ENCODE measurements around the gene PPP2R2C. TPM values are rescaled to one million over a fixed set of nuclear protein-coding genes. Genes with fewer than 3 reads are reported as not detected.

PPP2R2C gene
- total and polyA plus RNA-seq, 9 of the 15 experiments (the other 6 are each of a cell fraction or from before 2014, with no cell fraction given): 0.04 to 0.06 TPM; not detected in 7

GRCh38 chr4:6441202-6441582 lies 31.2 kb downstream of the PPP2R2C start:
- Histone ChIP-seq H3K4me3 (no peak overlapping the region), H3K36me3 (ENCODE audit: control insufficient read depth, insufficient read depth, low read length) (no peaks in the 10 kb centered on the region), H3K9me3 (replicated peaks; ENCODE audit: control insufficient read depth, insufficient read depth, low read depth, low read length) (no peaks in the 10 kb centered on the region), H3K9me1 (ENCODE audit: control insufficient read depth, insufficient read depth, low read length) (no peaks in the 10 kb centered on the region), H3K9ac (ENCODE audit: insufficient read depth in 1 of 2, low read depth in 2 of 2, low read length in 2 of 2) (no peak overlapping the region; a peak in 1 of 4 replicates), H3K4me2 (ENCODE audit: insufficient read depth, low read length) (no peak overlapping the region), H2AFZ (ENCODE audit: low read depth, low read length) (no peak overlapping the region), H3K4me1 (replicated peaks in 1 of 2; ENCODE audit: control insufficient read depth in 2 of 2, insufficient read depth in 2 of 2, low read length in 2 of 2) (no peaks in the 10 kb centered on the region), H3K27ac (ENCODE audit: extremely low read depth, low read depth, low read length) (no peak overlapping the region), H3K27me3 (ENCODE audit: control insufficient read depth in 2 of 2, insufficient read depth in 2 of 2, low read length in 2 of 2) (peaks cover 4 to 32% of the 10 kb centered on the region in 2 experiments; a peak in 4 of 5 replicates), H4K20me1 (replicated peaks; ENCODE audit: control insufficient read depth, insufficient read depth, low read length) (no peaks in the 10 kb centered on the region; the same call in 1 of the 2 replicates), H3K79me2 (ENCODE audit: control insufficient read depth, insufficient read depth, low read length) (no peaks in the 10 kb centered on the region)
- ChIA-PET POLR2A (interaction anchor here (1.4 kb wide), 1 partner anchor 15 kb away, joined by 4 read pairs; no protein-coding TSS in a partner anchor), CTCF (ENCODE audit: low intra/inter-chr PET ratio) (no interaction called here)
- no TSS peak for BruUV-seq (replicated peaks)
- no peak; the same call in 2 of the 3 replicates for ATAC-seq
- no peak for DNase-seq (ENCODE audit: extremely low read depth in 1 of 4, low spot score in 3 of 4)
- no peak for FAIRE-seq
- in situ Hi-C loops (cut with MboI): no loop called here
- WGBS (ENCODE audit: insufficient coverage, low coverage, missing lambda C conversion rate): 0% methylated on average over 6 of the region's 6 CpGs
- TF ChIP-seq ATF1 (CRISPR knock-in tag; IDR thresholded peaks at IDR 0.05): no peak
- no peak for TF ChIP-seq ATF1 (tag; IDR thresholded peaks at IDR 0.05)
- TF ChIP-seq NCOA2 (IDR thresholded peaks at IDR 0.05; ENCODE audit: partially characterized antibody in 2 of 2): no peak
- no peak for TF ChIP-seq ZNF175 (CRISPR knock-in tag; IDR thresholded peaks at IDR 0.05; ENCODE audit: low read depth)
- TF ChIP-seq XRCC3 (IDR thresholded peaks at IDR 0.05): no peak
- no peak for TF ChIP-seq PKNOX1 (IDR thresholded peaks at IDR 0.05)
- no peak for TF ChIP-seq ZNF512 (tag; IDR thresholded peaks at IDR 0.05)
- TF ChIP-seq ZKSCAN3 (CRISPR knock-in tag; IDR thresholded peaks at IDR 0.05): no peak
- intact Hi-C loops (cut with micrococcal nuclease): no loop called here
